Activated CD8-positive, alpha-beta memory T cell treated with anti-CD3 and anti-CD28 coated beads, Interleukin-2, amount 50 U/mL, for 1 hour (primary cell): ENCODE measurements around the gene CHST8.
"Not testable (repeated sequence)": the region's sequence is repeated elsewhere in the genome, so short reads cannot be mapped to it uniquely, and the experiment has no call there.

Experiments
- DNase-seq: peaks from one replicate; pipeline ENCODE4 v3.0.0-alpha.2; 2020; ENCODE audit errors: extremely low read depth

Gene CHST8

GRCh38 chr19:33621811-33622504, at the start of gene CHST8:
CHST8 (plus strand) TSS chr19:33621953; CDS start chr19:33689262, 67,309 bp downstream.
- no peak for DNase-seq

GRCh38 chr19:33572929-33573328, 48.8 kb upstream of the CHST8 start:
- DNase-seq = no peak

- no peak for DNase-seq
Observed at GRCh38 chr19:33574824-33575223, 46.9 kb upstream of the CHST8 start.

GRCh38 chr19:33578697-33579096, 43.1 kb upstream of the CHST8 start:
- no peak for DNase-seq

- no peak for DNase-seq
Observed at GRCh38 chr19:33580026-33580644, 41.6 kb upstream of the CHST8 start.

- no peak for DNase-seq
Observed at GRCh38 chr19:33580645-33581037, 41.1 kb upstream of the CHST8 start.

GRCh38 chr19:33582914-33583313, 38.8 kb upstream of the CHST8 start:
- DNase-seq = no peak

GRCh38 chr19:33587150-33587549, 34.6 kb upstream of the CHST8 start:
- DNase-seq = no peak

- DNase-seq = no peak
Observed at GRCh38 chr19:33590224-33590623, 31.5 kb upstream of the CHST8 start.

- DNase-seq = no peak
Observed at GRCh38 chr19:33595783-33596182, 26.0 kb upstream of the CHST8 start.

- DNase-seq = no peak
Observed at GRCh38 chr19:33601583-33601982, 20.2 kb upstream of the CHST8 start.

- no peak for DNase-seq
Observed at GRCh38 chr19:33602576-33603204, 19.1 kb upstream of the CHST8 start.

GRCh38 chr19:33603377-33603776, 18.4 kb upstream of the CHST8 start:
- no peak for DNase-seq

- no peak for DNase-seq
Observed at GRCh38 chr19:33604651-33605050, 17.1 kb upstream of the CHST8 start.

- not testable (repeated sequence) for DNase-seq
Observed at GRCh38 chr19:33605803-33606295, 15.9 kb upstream of the CHST8 start.

- DNase-seq = no peak
Observed at GRCh38 chr19:33606556-33606955, 15.2 kb upstream of the CHST8 start.

GRCh38 chr19:33609353-33609752, 12.4 kb upstream of the CHST8 start:
- no peak for DNase-seq

GRCh38 chr19:33610588-33610987, 11.2 kb upstream of the CHST8 start:
- DNase-seq = no peak

GRCh38 chr19:33612928-33613619, 8.7 kb upstream of the CHST8 start:
- no peak for DNase-seq

- no peak for DNase-seq
Observed at GRCh38 chr19:33613620-33614000, 8.1 kb upstream of the CHST8 start.

- DNase-seq = no peak
Observed at GRCh38 chr19:33616346-33616745, 5.4 kb upstream of the CHST8 start.

GRCh38 chr19:33616857-33617256, 4.9 kb upstream of the CHST8 start:
- DNase-seq = no peak
